ENCODE results near the gene CARD19.

CARD19 gene

GRCh38 chr9:93122721-93123221 lies 26.8 kb downstream of the CARD19 start:
- DNase-seq: no peak

- DNase-seq: no peak
Observed at GRCh38 chr9:93123561-93124283, 27.7 kb downstream of the CARD19 start.

DNA sequence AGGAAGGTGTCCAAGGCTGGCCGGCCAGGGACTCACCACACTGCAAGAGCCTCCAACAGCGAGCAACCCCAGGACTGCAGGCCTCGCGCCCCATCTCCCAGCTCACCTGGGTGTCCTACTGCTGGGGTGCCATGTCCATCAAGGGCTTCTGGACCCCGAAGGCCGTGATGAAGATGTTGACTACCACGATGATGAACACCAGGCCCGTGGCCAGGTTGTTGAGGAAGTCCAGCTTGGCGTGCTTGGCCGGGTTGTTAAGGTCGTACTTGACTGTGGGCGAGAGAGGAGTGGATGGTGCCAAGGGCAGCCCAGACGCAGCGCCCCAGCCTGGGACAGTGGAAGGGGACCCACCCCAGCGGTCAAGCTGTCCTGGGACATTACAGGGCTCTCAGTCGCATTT lies 28.8 kb downstream of the CARD19 start:
- no peak for DNase-seq

- no peak for DNase-seq
Observed at GRCh38 chr9:93125331-93125894, 29.4 kb downstream of the CARD19 start.

- DNase-seq: no peak
Observed at GRCh38 chr9:93126151-93126781, 30.2 kb downstream of the CARD19 start.

DNA sequence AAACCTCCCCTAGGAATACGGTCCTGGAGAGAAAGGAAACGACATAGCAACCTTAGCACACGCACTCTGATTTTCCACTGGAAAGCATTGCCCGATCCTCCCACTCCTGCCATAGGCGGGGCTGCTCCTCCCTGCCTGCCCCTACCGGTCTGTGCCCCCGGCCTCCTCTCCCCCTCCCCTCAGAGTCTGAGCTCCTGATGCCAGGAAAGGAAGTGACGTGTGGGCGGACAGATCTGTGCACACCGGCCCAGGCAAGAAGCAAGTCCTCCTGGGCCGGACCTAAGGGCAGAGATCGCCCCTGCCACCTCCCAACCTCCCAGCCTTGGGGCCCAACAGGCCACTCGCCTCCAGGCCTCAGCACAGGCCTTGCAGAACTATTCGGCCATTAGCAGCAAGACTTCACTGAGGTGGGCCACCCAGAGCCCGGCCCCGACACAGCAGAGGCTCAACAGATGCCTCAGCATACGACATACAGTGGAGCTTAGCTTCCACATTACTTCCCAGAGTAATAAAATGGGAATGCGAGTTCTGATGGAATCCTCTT lies 30.9 kb downstream of the CARD19 start:
- no peak for DNase-seq

GRCh38 chr9:93127395-93127911 lies 31.4 kb downstream of the CARD19 start:
- no peak for DNase-seq

GRCh38 chr9:93128011-93128714 lies 32.1 kb downstream of the CARD19 start:
- DNase-seq: no peak

DNA sequence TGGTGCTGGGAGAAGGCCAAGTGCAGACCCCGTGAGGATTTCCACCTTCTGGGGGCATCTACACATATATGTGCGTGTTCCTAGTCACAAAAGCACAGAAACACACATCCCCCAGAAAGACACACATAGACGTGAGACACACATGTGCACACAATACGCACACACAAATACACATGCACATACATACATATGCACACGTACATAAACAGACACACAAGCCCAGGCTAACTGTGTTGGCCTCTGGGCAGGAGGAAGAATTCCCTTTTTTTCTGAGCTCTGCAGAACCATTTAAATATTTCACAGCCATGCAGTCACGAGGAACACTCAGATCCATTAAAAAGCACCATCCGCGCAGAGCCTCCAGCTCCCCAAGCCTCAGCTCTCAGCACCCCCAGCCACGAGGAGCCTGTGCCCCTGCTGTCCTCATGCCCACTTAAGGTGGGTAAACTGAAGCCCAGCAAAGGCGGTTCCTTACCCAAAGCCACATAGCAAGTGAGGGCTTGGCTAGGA lies 32.8 kb downstream of the CARD19 start:
- DNase-seq: no peak

DNA sequence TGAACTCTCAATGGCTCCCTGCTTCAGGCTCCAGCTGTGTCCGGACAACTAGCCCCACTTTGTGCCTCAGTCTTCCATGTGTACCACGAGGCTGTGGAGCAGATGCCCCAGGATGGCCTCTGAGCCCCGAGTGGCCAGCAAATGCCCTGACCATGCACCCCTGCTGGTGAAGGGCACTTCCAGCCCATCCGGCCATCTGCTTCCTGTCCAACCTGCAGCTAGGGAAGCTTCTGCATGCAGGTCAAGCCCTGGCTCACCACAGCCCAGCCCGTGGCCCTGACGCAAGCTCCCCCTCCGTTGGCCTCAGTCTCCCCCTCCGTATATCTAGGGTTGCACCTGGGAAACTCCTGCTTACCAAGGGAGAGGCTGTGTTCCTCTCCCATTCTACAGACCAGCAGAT lies 33.3 kb downstream of the CARD19 start:
- DNase-seq: no peak

DNA sequence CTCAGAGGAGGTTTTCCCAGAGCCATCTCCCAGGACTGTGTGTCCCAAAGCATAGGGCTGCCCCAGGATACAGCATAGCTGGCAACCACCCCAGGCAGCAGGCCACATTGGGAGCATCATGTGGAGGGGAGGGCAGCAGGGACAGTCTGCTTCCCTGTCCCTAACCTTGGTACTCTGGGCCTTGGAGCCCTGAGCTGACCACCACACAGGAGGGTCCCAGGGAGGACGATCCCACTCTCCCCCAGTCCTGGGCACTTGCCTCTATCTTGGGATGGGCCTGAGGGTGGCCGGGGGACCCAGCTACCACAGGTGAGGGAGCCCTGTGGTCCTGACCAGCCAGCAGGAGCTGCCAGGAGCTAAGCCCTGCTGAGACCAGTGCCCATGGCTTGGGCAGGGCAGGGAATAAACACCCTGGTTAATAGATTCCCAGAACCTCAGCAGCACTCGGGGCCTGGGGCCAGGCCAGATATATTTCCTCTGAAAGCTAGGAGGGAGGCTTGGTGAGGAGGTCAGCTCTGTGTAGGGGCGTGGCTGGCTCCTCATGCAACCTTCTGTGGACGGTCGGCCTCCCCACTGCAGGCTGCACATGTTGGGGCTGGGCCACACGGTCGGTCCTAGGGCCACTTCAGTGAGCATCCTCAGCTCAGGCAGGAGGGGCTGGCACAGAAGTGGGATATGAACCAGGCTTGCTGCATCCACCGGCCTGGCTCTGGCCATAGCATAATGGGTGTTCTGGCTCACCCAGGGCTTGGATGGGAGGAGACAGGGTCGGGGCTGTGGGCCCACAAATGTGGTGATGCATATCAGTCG lies 33.9 kb downstream of the CARD19 start:
- no peak for DNase-seq

GRCh38 chr9:93130861-93131481 lies 35.0 kb downstream of the CARD19 start:
- DNase-seq: no peak

DNA sequence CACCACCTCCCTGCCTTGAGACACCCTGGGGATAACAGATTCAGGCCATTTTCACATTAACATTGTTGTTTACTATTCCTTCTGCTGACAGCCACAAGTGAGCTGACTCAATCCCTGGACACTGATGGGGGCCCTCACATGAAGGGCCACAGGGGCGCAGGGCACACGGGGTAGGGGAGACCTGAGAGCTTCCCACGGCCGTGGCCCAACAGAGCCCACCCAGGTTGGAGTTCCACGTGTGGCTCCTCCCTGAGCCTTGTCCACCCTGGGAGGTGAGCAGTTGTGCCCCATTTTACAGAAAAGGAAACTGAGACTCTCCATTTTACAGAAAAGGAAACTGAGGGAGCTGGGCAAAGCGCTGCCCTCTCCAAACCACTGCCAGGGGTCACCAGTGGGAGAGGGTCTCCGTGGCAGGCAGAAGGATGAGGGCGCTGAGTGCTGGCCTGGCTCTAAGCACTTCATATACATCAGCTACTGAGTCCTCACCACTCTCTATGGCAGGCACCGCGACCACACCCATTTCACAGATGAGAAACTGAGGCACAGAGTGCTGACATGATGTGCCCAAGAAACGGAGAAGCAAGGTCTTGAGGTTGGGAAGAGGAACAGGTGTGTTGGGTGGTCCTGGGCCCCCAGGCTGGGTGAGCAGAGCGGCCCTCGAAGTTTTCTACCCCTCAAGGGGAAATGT lies 35.7 kb downstream of the CARD19 start:
- no peak for DNase-seq

DNA sequence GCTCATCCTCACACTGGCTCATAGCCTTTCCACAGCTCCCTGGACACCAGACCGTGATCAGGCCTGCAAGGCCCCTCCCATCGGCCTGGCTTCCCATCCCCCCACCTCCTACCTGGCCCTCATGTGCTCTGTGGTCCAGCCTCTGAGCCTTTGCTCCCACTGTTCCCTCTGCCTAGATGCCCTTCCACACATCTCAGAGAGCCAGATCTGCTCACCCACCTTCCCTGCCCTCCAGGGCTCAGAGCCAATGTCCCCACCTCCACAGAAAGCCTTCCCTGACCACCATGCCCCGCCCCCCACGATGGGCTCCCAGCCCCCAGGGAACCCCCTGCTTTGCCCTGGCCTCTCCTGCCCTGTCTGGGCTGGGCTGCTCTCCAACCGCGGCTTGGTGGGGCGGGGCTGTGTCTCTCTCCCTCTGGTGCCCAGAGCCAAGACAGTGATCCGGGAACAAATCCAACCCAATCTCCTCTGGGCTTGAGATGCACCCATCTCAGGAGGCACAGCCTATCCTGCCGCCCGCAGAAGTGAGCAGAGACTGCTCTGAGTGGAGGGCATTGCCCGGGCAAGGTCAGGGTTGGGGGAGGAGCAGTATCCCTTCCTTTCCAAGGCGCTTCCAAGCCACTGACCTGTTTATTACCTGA lies 36.4 kb downstream of the CARD19 start:
- no peak for DNase-seq

DNA sequence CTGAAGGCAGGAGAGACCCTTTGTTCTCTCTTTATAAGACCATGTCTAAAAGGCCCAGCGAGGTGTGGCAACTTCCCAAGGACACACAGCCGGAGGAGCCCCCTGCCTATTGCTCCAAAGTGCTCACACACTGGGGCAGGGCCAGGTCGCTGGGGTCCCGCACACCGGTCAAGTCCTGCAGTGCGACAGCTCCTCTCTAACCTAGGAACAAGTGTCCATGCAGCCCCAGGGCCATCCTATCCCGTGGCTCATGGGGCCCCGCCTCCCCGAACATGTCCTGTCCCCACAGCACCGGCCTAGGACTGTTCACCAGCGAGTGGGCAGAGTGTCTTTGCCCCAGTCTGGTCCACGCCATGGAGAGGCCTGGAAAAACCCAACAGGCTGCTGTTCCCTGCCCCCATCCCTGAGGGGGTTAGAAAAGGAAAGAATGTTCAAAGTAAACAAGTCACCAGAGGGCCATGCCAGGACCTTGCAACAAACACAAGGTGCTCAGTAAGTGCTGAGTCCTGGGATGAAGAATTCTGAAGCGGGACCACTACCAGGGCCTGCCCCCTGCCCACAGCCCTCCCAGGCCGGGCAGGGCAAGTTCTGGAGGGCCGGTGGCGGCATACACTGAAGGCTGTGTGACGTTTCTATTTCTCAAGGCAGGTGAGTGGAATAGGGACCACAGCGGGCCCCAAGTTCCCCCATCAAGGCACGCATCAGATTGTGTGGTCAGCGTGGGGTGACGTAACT lies 37.1 kb downstream of the CARD19 start:
- no peak for DNase-seq

DNA sequence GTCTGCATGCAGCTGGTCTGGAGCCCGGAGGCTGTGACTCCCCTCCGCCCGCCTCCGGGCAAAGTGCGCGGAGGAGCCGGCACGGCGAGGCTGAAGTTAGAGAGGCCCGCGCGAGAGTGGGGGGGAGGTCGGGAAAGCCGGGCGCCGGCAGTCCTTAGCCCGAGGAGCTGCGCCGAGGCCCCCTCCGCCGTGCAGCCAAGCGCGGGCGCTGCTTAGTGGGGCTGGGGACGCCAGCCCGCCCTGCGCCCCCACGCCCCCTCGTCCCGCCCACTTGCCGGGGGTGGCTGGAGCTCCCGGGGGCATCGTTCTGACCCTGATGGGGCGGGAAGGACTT lies 37.6 kb downstream of the CARD19 start:
- no peak for DNase-seq

DNA sequence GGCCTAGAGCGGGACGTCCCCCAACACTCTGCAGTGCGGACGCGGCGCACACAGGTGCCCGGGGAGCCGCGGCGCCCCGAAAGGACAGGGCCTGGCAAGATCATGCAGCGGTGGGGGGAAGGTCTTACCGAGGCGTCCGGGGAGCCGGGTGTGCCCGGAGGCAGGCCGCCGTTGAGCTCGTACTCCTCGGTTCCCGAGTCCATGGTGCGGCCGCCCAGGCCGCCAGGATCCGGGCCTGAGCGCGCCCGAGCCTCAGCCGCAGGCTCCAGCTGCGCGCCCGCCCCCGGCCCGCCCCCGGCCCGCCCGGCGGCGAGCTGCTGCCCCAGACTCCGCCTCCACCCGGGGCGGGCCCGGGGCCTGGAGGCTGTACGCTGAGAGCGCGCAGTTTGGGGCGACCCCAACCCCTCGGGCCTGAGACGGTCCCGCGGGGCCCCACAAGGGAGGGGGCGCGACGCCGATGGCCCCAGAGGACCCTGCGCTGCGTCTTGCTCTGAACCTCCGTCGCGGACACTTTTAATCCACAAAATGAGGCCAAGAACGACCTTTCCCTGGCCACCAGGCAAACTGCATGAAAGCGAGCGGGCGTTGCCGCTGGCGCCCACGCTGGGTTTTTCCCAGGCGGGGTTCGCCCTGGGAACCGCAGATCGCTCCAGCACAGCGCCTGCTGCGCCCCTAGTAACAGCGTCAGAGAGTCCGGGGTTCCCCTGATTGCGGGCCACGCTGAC lies 38.2 kb downstream of the CARD19 start, which contains the start of gene NINJ1:
Gene NINJ1 (minus strand): TSS at position 237 of the 725 bp plus-strand sequence. CDS start 34 bp downstream, at position 203.
- DNase-seq: no peak

DNA sequence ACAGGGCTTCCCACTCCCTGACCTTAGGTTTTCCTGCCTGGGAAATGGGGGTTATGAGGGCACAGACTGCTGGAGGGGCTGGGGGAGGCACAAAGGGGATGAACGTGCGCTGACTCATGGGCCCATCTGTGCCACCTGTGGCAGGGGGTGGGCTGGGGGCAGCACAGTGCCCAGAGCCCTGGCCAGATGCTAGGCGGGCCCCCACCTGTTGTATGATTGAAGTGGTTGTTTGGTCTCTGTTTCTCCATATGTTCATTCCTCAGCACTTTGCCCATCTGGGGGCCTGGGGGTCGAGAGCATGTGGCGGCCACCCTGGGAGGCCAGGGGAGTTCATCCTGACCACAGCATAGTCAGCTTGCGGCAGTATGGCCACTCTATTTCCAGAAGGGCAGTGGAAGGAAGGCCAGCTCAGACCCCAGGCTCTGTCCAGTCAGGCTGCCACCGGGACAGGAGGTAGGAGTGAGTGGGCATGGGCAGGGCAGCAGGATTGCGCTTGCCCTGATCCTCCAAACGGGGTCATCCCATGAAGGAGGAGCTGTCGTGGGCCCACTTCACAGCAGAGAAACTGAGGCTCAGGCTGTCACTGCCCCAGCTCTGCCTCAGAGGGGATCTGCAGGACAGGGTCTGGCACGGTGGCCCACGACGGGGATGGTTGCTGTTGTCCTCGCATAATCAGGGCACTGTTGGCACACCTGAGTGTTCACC lies 38.9 kb downstream of the CARD19 start:
- no peak for DNase-seq
